HG02759 (cell line): ENCODE measurements around the gene KDM4B.

Source experiments
- ATAC-seq: cut with Tn5 transposase; IDR thresholded peaks from one replicate; pipeline ENCODE4 v1.9.1; 2021; ENCODE audit warnings: mild to moderate bottlenecking, moderate library complexity; ENCODE audit not compliant: unreplicated experiment

The KDM4B gene

GRCh38 chr19:5119297-5119998 is 150.5 kb downstream of the KDM4B start:
- no peak for ATAC-seq

GRCh38 chr19:5120321-5120720 is 151.4 kb downstream of the KDM4B start:
- no peak for ATAC-seq

- no peak for ATAC-seq
Measured at GRCh38 chr19:5120833-5121232, 151.9 kb downstream of the KDM4B start.

DNA sequence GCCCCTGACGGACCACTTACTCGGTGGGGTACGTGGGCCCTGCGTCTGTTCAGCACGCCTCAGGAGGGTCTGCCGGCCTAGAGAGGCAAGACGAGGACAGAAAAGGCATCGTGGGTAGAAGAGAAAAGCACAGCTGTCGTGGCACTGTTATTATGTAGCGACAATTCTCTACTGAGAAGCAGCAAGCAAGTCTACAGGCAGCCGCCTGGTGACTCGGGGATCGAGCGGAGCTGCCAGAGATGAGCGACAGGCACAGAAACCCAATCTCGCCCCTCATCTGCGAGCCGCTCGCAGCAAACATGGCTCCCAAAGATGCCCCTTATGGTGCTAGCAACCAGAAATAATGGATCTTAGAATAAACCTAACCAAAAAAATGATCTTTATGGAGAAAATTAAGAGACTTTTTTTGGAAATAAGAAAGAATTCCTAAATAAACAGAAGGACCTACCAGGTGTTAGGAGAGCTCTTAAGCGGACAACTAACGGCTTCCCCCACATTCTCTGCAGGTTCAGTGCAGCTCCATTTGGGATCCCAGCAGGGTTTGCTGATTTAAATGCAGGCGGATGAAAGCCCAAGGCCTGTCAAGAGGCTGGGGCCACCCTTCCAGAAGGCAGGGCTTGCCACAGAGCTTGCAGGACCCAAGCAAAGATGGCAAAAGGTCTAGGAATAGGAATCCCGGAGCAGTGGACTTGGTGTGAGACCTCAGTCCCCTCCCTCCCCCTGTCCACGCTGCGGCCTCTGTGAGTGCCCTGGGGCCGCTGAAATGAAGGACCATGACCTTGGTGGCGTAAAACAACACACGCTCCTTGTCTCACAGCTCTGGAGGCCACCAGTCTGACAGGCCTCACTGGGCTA is 152.6 kb downstream of the KDM4B start:
- no peak for ATAC-seq

DNA sequence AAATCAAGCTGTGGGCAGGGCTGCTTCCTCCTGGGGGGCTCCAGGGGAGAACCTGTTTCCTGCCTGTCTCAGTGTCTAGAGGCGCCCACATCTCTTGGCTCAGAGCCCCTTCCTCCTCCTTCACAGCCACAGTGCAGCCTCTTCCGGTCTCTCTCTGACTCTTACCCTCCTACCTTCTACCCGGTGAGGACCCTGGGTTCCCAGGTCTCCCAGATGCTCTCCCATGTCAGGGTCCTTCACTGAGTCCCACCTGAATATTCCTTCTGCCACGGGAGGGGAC is 153.1 kb downstream of the KDM4B start:
- no peak for ATAC-seq

- no peak for ATAC-seq
Measured at GRCh38 chr19:5122671-5123409, 153.9 kb downstream of the KDM4B start.

GRCh38 chr19:5123646-5124045 is 154.7 kb downstream of the KDM4B start:
- ATAC-seq: no peak

DNA sequence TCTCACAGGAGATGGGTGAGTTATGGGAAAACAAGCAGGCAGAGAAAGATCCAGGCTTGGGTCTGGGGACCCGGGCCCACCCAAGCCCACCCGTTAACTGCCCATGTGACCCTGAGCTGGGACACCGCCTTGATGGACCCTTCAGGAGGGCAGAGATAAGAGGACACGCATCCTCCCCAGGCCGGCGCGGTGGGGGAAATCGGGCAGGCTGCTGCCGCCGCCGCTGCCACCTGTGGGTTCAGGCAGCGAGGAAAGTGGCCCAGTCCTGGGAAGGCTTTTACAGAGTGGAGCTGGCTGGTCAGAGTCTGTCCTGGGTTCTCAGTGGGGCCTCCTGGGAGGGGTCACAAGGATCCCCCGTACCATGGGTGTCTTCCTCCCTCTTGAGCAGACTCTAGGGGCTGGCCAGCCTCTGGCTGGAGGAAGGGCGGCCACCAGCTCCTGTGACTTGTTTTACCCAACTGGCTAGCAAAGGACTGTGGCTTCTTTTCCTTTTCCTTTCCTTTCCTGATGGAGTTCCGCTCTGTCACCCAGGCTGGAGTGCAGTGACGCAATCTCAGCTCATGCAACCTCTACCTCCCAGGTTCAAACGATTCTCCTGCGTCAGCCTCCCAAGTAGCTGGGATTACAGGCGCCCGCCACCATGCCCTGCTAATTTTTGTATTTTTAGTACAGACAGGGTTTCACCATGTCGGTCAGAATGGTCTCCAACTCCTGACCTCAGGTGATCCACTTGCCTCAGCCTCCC is 155.4 kb downstream of the KDM4B start:
- ATAC-seq: no peak

- no peak for ATAC-seq
Measured at GRCh38 chr19:5125376-5125775, 156.5 kb downstream of the KDM4B start.

GRCh38 chr19:5125797-5126497 is 157.0 kb downstream of the KDM4B start:
- ATAC-seq: no peak

- ATAC-seq: no peak
Measured at GRCh38 chr19:5126498-5127223, 157.7 kb downstream of the KDM4B start.

GRCh38 chr19:5127717-5128116 is 158.8 kb downstream of the KDM4B start:
- ATAC-seq: no peak

- no peak for ATAC-seq
Measured at GRCh38 chr19:5128251-5128935, 159.5 kb downstream of the KDM4B start.

DNA sequence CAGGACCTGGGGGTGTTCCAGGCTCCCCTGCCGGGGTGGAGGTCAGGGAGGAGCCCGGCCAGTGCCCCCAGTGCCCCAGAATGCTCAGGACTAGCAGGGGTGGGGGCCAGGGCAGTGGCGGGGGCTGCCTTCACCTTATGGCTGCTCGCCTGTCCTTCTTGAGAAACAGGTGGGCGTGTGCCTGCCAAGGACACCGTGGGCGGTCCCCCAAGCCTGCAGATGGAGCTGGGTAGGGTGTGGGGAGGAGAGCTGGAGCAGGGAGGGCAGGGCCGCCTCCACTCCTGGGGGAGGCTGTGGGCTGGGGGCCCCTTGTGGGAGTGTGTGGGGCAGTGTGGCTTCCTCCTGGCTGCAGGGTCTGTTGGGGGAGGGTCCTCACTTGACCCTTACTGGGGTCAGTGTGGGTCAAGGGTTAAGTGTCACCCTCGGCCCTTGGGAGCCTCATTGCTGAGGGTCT is 160.1 kb downstream of the KDM4B start:
- no peak for ATAC-seq

DNA sequence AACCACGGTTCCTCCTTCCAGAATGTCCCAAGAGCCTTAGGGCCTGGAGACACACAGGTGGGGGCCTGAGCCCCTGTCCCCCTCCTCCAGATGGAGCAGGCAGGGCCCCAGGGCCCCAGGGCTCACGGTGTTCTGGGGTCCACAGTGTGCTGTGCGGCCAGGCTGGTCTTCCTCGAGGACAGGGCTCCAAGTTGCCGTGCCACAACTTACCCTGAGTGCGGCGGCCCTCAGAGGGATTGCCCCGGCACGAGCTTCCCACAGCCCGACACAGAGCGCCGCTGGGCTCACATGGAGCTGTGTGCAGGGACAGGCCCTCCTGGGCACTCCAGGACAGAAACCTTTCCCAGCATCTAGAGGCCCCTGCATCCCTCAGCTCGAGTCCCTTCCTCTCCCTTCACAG is 160.8 kb downstream of the KDM4B start:
- ATAC-seq: no peak

DNA sequence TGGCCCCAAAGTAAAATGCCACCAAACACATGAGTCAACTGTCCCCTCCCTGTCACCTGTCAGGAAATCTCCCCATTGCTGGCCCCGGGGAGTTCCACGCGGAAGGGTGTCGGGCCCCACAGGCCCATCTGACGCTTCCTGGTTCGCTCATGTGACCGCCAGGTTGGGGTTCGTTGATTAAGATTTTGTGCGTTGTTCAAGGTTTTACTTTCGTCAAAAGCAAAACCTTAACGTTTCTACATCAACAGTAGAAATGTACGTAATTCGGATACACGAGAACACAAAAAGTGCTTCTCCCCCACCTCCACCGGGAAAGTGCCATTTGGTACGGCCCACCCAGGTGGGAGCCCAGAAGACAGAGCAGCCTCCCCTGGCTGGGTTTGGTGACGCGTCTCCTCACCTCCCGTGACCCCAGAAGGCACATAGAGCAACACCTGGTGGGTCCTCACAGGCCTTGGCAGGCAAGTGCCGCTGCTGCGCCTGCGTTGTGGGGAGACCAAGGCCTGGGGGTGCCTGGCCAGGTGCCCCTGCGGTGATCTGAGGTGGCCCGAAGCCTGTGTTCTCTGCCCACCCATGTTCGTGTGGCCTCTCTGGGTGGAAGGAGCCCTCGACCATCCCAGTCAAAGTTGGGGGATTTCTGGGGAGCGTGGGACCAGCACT is 161.6 kb downstream of the KDM4B start:
- ATAC-seq: peak; percentile 33

- peak; percentile 43 for ATAC-seq
Measured at GRCh38 chr19:5131031-5131505, 162.2 kb downstream of the KDM4B start.

DNA sequence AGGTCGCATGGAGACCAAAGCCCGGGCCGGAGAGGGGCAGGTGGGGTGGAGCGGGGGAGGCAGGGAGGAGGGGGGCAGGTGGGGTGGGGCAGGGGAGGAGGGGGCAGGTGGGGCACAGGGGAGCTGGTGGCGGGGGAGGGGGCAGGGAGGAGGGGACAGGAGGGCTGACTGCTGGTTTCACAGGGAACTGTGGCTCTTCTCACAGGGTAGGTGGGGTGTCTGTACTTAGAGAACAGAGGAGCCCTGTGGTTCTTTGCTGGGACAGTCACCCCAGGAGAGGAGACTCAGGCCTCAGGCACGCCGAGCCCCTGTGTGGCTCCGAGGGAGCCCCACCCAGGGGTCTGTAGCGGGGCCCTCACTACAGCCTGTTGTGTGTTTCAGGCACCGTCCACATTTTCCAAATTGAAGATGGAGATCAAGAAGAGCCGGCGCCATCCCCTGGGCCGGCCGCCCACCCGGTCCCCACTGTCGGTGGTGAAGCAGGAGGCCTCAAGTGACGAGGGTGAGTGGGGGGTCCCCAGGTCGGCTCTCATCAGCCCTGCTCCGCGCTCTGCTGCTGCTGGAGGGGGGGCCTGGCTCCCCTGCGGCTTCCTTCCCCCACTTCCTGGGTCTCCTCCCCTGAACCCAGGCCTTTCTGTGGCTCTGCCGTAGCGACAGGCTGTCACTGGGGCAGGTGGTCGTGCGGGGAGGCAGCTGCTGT is 162.7 kb downstream of the KDM4B start:
- no peak for ATAC-seq
